GM10266 (cell line): ENCODE measurements around the gene NPHP4.

Experiments
- DNase-seq: peaks from one replicate; pipeline ENCODE4 v3.0.0; 2012; ENCODE audit errors: extremely low spot score
- CTCF ChIP-seq: IDR thresholded peaks from 2 replicates; pipeline ENCODE4 v1.5.1; 2012; ENCODE audit warnings: mild to moderate bottlenecking, low read depth; ENCODE audit not compliant: control insufficient read depth, insufficient read depth; ENCODE audit errors: missing control alignments

NPHP4 gene

GRCh38 chr1:5975133-5975880 is 16.9 kb downstream of the NPHP4 start:
- peak; percentile 51 for TF ChIP-seq CTCF
- DNase-seq, result no peak

GRCh38 chr1:5974631-5975030 is 17.6 kb downstream of the NPHP4 start:
- no peak for DNase-seq
- no peak for TF ChIP-seq CTCF

GRCh38 chr1:5973771-5974170 is 18.5 kb downstream of the NPHP4 start:
- no peak for TF ChIP-seq CTCF
- DNase-seq, result no peak

GRCh38 chr1:5972198-5972520 is 20.1 kb downstream of the NPHP4 start:
- TF ChIP-seq CTCF, result no peak
- DNase-seq, result no peak

- no peak for DNase-seq
- no peak for TF ChIP-seq CTCF
These were observed 20.6 kb downstream of the NPHP4 start for GRCh38 chr1:5971471-5972197.

- no peak for TF ChIP-seq CTCF
- no peak for DNase-seq
These were observed 21.5 kb downstream of the NPHP4 start for GRCh38 chr1:5970610-5971273.

- no peak for TF ChIP-seq CTCF
- DNase-seq, result no peak
These were observed 23.1 kb downstream of the NPHP4 start for GRCh38 chr1:5969168-5969567.
